HG02763 (cell line): ENCODE results near the gene ABR.
"Not testable (repeated sequence)": the region's sequence is repeated elsewhere in the genome, so short reads cannot be mapped to it uniquely, and the experiment has no call there.

Experiments used
- ATAC-seq: cut with Tn5 transposase; IDR thresholded peaks from one replicate; pipeline ENCODE4 v1.9.1; 2021; ENCODE audit warnings: mild to moderate bottlenecking, moderate library complexity; ENCODE audit not compliant: unreplicated experiment

The ABR gene

GRCh38 chr17:973053-973452 lies 206.7 kb downstream of the ABR start:
- no peak for ATAC-seq

DNA sequence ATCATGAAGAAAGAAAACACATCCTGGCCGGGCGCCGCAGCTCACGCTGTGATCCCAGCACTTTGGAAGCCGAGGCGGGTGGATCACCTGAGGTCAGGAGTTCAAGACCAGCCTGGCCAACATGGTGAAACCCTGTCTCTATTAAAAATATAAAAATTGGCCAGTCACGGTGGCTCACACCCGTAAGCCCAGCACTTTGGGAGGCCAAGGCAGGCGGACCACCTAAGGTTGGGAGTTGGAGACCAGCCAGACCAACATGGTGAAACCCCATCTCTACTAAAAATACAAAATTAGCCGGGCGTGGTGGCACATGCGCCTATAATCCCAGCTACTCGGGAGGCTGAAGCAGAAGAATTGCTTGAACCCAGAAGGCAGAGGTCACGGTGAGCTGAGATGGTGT lies 207.9 kb downstream of the ABR start:
- ATAC-seq = not testable (repeated sequence)

- ATAC-seq = no peak
Measured at GRCh38 chr17:970364-970763, 209.4 kb downstream of the ABR start.

DNA sequence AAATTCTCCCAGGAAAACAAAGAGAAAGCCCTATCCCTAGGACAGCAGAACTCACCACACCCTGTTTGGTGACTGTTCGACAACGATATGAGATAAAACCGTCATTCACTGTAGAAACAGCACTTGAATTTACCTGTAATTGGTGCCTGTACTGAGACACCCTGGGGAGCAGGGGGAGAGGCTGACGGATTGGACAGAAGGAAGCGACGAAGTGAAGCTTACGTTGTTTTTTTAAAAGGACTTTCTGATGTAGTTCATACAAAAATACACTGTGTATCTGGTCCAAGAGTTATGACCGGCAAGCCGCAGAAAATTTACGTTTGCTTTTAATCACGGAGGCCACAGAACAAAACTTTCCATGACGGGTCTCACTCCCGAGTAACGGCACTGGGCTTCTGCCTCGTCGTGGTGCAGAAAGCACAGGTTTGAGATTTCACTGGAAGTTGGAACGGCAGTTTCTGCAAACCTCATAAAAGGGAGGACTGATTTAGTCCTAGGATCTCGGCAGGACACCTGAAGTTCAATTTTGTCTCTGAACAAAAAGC lies 209.9 kb downstream of the ABR start:
- ATAC-seq = no peak

- ATAC-seq = no peak
Measured at GRCh38 chr17:968812-969730, 210.7 kb downstream of the ABR start.

- no peak for ATAC-seq
Measured at GRCh38 chr17:967122-967521, 212.7 kb downstream of the ABR start.

- no peak for ATAC-seq
Measured at GRCh38 chr17:965311-965989, 214.3 kb downstream of the ABR start.

- ATAC-seq = no peak
Measured at GRCh38 chr17:964876-965275, 214.9 kb downstream of the ABR start.

- ATAC-seq = no peak
Measured at GRCh38 chr17:962670-963069, 217.1 kb downstream of the ABR start.

DNA sequence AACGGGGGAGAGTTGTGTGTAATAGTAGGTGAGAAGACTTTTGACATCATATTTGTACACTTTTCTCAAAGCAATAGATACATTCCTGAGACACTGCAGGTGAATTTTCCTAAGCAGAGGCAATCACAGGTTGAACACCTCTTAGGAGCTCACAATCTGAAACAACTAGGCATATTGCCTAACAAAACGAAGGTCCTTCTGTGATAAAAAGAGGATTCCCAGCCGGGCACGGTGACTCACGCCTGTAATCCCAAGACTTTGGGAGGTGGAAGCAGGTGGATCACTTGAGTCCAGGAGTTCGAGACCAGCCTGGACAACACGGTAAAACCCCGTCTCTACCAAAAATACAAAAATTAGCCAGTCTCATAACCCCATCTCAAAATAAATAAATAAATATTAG lies 217.6 kb downstream of the ABR start:
- no peak for ATAC-seq

GRCh38 chr17:958712-959451 lies 220.9 kb downstream of the ABR start:
- ATAC-seq = no peak

DNA sequence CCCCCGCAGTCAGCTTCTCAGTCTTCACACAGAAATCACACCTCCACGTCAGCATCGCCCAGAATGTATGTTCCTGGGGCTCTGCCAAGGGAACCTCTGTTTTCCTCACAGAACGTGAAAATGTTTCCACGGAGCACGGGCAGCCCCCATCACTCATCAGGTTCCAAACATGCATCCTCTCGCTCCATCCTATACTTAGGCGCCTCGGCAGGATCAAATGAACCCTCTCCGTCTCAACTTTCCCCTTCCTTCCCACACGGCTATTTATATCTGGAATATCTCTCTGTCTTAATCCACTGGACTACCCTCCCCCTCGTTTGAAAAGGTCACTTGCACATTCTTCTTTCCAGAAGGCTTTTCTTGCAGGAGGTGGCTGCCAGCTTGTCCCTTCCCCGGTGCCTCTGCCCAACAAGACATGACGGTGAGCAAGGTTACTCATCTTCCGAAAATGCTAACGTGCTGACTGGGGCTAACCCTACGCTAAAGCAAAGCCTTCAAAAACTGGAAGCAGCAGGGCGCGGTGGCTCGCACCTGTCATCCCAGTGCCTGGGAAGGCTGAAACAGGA lies 221.8 kb downstream of the ABR start:
- no peak for ATAC-seq

DNA sequence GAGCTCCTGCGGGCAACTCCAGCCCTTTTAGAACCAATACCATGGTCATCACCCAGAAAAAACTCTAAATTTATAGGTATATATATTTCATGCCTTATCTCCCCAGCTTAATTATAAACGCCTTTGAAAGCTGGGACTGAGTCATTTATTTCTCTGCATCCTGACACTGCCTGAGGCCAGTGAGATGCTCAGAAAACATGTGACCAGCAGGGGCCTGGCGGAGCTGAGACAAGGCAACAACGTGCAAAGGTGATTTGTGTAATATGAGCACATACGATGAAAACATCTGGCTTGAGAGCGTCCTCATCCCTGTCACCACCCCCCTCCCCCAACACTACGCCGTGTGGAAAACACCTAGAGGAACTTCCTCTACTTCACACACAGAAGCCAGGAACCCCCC lies 222.9 kb downstream of the ABR start:
- ATAC-seq = no peak

DNA sequence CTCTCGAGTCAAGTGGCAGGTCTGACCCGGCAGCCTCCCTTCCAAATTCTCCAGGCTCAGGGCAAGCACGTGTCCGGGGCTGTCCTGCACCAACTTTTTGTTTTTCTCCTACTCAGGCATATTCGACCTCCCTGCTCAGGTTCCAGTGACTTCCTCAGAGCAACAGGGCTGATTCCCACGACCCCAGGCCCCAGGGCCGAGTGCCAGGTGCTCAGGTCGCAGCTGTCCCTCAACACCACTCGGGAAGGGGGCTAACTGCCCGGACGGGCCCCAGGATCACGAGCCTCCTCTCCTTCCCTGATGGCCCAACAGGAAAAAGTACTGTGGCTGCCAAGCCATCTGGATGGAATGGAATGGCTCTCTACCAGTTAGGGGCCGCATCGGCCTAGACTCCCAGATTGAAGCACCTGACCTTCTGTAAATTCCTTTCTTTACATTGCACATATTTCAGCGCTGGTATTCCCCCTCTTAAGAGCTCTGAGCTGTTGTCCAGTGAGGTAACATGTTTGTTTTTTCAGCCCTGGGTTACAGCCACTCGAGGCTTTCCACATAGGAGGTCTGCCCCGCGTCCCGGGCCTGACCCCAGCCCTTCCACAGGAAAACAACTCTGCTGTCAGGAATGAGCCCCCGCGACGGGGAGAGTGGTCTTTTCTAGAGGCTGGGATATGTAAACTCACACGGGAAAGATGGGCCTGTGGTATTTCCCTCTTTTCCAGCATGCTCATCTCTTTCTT lies 225.2 kb downstream of the ABR start:
- no peak for ATAC-seq

DNA sequence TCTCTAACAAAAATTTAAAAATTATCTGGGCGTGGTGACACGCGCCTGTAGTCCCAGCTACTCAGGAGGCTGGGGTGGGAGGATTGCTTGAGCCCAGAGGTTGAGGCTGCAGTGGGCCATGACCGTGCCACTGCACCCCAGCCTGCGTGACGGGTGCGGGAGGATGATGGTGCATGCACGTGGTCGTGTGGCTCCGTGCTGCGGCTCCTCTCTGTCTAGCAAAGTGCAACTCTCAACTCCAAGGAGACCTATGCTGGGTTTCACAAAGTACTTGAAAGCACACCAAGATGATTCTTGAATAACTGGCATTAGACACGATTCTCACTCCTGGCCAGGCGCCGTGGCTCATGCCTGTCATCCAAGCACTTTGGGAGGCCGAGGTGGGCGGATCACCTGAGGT lies 226.0 kb downstream of the ABR start:
- ATAC-seq = no peak
